NT2/D1 (cell line): ENCODE data around the gene FAM53A.

Source experiments
- DNase-seq: peaks from one replicate; pipeline ENCODE4 v3.0.0-alpha.2; 2011; ENCODE audit warnings: low read depth, low spot score
- H3K27me3 ChIP-seq: 2 replicates; pipeline ENCODE4 v1.6.0; 2011; ENCODE audit warnings: mild to moderate bottlenecking; ENCODE audit not compliant: insufficient read length, insufficient read depth
- H3K36me3 ChIP-seq: 2 replicates; pipeline ENCODE4 v1.6.1; 2011; ENCODE audit warnings: mild to moderate bottlenecking, low read length, mixed read lengths; ENCODE audit not compliant: insufficient read depth, insufficient read length
- H3K4me1 ChIP-seq: 2 replicates; pipeline ENCODE4 v1.5.1; 2011; ENCODE audit not compliant: insufficient read depth, insufficient read length
- H3K4me3 ChIP-seq: 2 replicates; pipeline ENCODE4 v1.5.1; 2011; ENCODE audit warnings: low read depth; ENCODE audit not compliant: insufficient read length
- H3K9ac ChIP-seq: 2 replicates; pipeline ENCODE4 v1.6.0; 2011; ENCODE audit warnings: low read depth; ENCODE audit not compliant: insufficient read length
- H3K9me3 ChIP-seq: 2 replicates; pipeline ENCODE4 v1.5.1; 2011; ENCODE audit warnings: mild to moderate bottlenecking, low read length; ENCODE audit not compliant: insufficient read depth
- SUZ12 ChIP-seq: IDR thresholded peaks from 2 replicates; pipeline ENCODE4 v1.6.1; 2011; ENCODE audit not compliant: insufficient read length, insufficient read depth; ENCODE audit errors: extremely low read depth
- YY1 ChIP-seq: IDR thresholded peaks from 2 replicates; pipeline ENCODE4 v1.6.1; 2011; ENCODE audit not compliant: insufficient read length, insufficient read depth
- ZNF274 ChIP-seq: IDR thresholded peaks from 2 replicates; pipeline ENCODE4 v1.6.1; 2011; ENCODE audit warnings: mild to moderate bottlenecking, low read depth, low read length

FAM53A gene

GRCh38 chr4:1690698-1691097 lies 6.6 kb upstream of the FAM53A start:
- no peak overlapping the region for H3K4me3 ChIP-seq
- no peak for DNase-seq
- H3K4me1 ChIP-seq: peaks cover 4% of the 10 kb centered on the region
- H3K9me3 ChIP-seq: no peaks in the 10 kb centered on the region
- H3K36me3 ChIP-seq: peaks cover 60% of the 10 kb centered on the region
- TF ChIP-seq SUZ12: no peak
- no peak for TF ChIP-seq YY1
- TF ChIP-seq ZNF274: no peak
- no peak overlapping the region for H3K9ac ChIP-seq
- H3K27me3 ChIP-seq: no peaks in the 10 kb centered on the region

- TF ChIP-seq SUZ12 (no peak), YY1 (no peak), ZNF274 (no peak)
- Histone ChIP-seq H3K9ac (peak overlapping the region; percentile 36), H3K4me3 (no peak overlapping the region), H3K27me3 (peaks cover 13% of the 10 kb centered on the region), H3K9me3 (no peaks in the 10 kb centered on the region), H3K4me1 (peaks cover 4% of the 10 kb centered on the region), H3K36me3 (peaks cover 19% of the 10 kb centered on the region)
- DNase-seq: no peak
Observed at GRCh38 chr4:1686440-1687036, 2.4 kb upstream of the FAM53A start.

GRCh38 chr4:1685235-1686150 lies 1.4 kb upstream of the FAM53A start:
- no peak overlapping the region for H3K9ac ChIP-seq
- TF ChIP-seq ZNF274: no peak
- no peak for TF ChIP-seq SUZ12
- TF ChIP-seq YY1: no peak
- peaks cover 4% of the 10 kb centered on the region for H3K4me1 ChIP-seq
- peaks cover 13% of the 10 kb centered on the region for H3K27me3 ChIP-seq
- peaks cover 9% of the 10 kb centered on the region for H3K36me3 ChIP-seq
- no peak for DNase-seq
- H3K4me3 ChIP-seq: no peak overlapping the region
- no peaks in the 10 kb centered on the region for H3K9me3 ChIP-seq

- Histone ChIP-seq H3K36me3 (peaks cover 3% of the 10 kb centered on the region), H3K9me3 (no peaks in the 10 kb centered on the region), H3K4me1 (peaks cover 4% of the 10 kb centered on the region), H3K4me3 (peak overlapping the region; percentile 18), H3K9ac (peak overlapping the region; percentile 56), H3K27me3 (peaks cover 13% of the 10 kb centered on the region)
- no peak for DNase-seq
- no peak for TF ChIP-seq ZNF274
- TF ChIP-seq YY1: no peak
- TF ChIP-seq SUZ12: no peak
Observed at GRCh38 chr4:1684506-1685234, 557 bp upstream of the FAM53A start.

GRCh38 chr4:1683261-1683735 lies 815 bp downstream of the FAM53A start:
- peaks cover 4% of the 10 kb centered on the region for H3K4me1 ChIP-seq
- H3K9ac ChIP-seq: peak overlapping the region; percentile 86
- peak overlapping the region; percentile 82 for H3K4me3 ChIP-seq
- no peaks in the 10 kb centered on the region for H3K9me3 ChIP-seq
- no peak for TF ChIP-seq SUZ12
- no peak for TF ChIP-seq ZNF274
- TF ChIP-seq YY1: no peak
- no peaks in the 10 kb centered on the region for H3K36me3 ChIP-seq
- peaks cover 13% of the 10 kb centered on the region for H3K27me3 ChIP-seq
- DNase-seq: no peak

- TF ChIP-seq ZNF274 (no peak), YY1 (no peak), SUZ12 (no peak)
- peak overlapping the region; percentile 82 for H3K4me3 ChIP-seq
- no peak for DNase-seq
- no peaks in the 10 kb centered on the region for H3K9me3 ChIP-seq
- peaks cover 13% of the 10 kb centered on the region for H3K27me3 ChIP-seq
- H3K4me1 ChIP-seq: peaks cover 4% of the 10 kb centered on the region
- peak overlapping the region; percentile 86 for H3K9ac ChIP-seq
- H3K36me3 ChIP-seq: no peaks in the 10 kb centered on the region
Observed at GRCh38 chr4:1682860-1683259, 1.3 kb downstream of the FAM53A start.

- DNase-seq: no peak
- H3K9me3 ChIP-seq: no peaks in the 10 kb centered on the region
- H3K27me3 ChIP-seq: peaks cover 10% of the 10 kb centered on the region
- H3K4me3 ChIP-seq: no peak overlapping the region
- TF ChIP-seq SUZ12: no peak
- TF ChIP-seq ZNF274: no peak
- TF ChIP-seq YY1: no peak
- H3K9ac ChIP-seq: no peak overlapping the region
- no peaks in the 10 kb centered on the region for H3K36me3 ChIP-seq
- peaks cover 8% of the 10 kb centered on the region for H3K4me1 ChIP-seq
Observed at GRCh38 chr4:1678244-1678643, 5.9 kb downstream of the FAM53A start.
